Muscle of leg (tissue), 11 donors: ENCODE measurements around the gene FXYD2. TPM values are rescaled to one million over a fixed set of nuclear protein-coding genes. Genes with fewer than 3 reads are reported as not detected.

Experiments used
- DNase-seq: peaks from one replicate; pipeline ENCODE4 v3.0.0; 2013
- H3K27ac ChIP-seq: one replicate; pipeline ENCODE4 v1.5.1; 2013; ENCODE audit warnings: mild to moderate bottlenecking, low read length, control low read depth
- H3K27me3 ChIP-seq: one replicate; pipeline ENCODE4 v1.6.1; 2013; ENCODE audit warnings: low read length; ENCODE audit not compliant: control insufficient read depth, insufficient read depth
- H3K36me3 ChIP-seq: one replicate; pipeline ENCODE4 v1.6.1; 2013; ENCODE audit warnings: low read length; ENCODE audit not compliant: control insufficient read depth, insufficient read depth
- H3K4me1 ChIP-seq: one replicate; pipeline ENCODE4 v1.6.1; 2013; ENCODE audit warnings: low read length; ENCODE audit not compliant: control insufficient read depth, insufficient read depth
- H3K4me3 ChIP-seq: one replicate; pipeline ENCODE4 v1.5.1; 2013; ENCODE audit warnings: low read length, control low read depth
- H3K9me3 ChIP-seq: replicated peaks from 2 replicates; pipeline ENCODE4 v1.6.1; 2013; ENCODE audit warnings: low read depth, low read length; ENCODE audit not compliant: control insufficient read depth
- WGBS: methylation state at CpG from one replicate; pipeline ENCODE4 v1.1.5; 2013; ENCODE audit warnings: missing lambda C conversion rate; ENCODE audit not compliant: insufficient coverage; 5-methylcytosine and 5-hydroxymethylcytosine counted together
- polyA plus RNA-seq, 8 donors: library from polyadenylated mRNA; unstranded; fragments of 120-200 nt; gene quantifications; one replicate each; pipeline versions ENCODE4 v1.2.1 to v1.2.3, GENCODE V29; 2013; ENCODE audit warnings: inconsistent platforms in 1 of 8, low replicate concordance in 1 of 8; ENCODE audit not compliant: insufficient read length in 8 of 8, insufficient read depth in 1 of 8
- total RNA-seq: library from RNA; stranded (reverse); fragments of 120-200 nt; gene quantifications from one replicate; pipeline ENCODE4 v1.2.4, GENCODE V29; 2013

Gene FXYD2
- total and polyA plus RNA-seq, 9 donors: 0.23 to 3.3 (median 1.3) TPM

DNA sequence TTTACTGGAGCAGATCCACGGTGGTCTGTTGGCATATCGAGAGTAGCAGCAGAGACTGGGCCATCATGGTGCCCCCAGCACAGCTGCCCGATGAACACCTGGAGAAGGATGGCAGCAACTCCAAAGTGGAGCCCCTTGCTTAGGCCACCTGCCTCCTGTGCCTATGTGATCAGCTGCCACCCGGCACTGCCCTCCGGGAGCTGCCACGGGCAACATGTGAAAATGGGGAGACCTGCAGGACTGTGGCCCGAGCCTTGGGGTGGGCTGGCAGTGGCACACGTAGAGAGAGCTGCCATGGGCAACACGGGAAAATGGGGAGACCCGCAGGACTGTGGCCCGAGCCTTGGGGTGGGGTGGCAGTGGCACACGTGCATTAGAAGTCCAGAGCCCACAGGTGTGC is 3.1 kb downstream of the FXYD2 start:
- H3K27ac ChIP-seq: no peak overlapping the region
- H3K36me3 ChIP-seq: no peaks in the 10 kb centered on the region
- peaks cover 2% of the 10 kb centered on the region for H3K27me3 ChIP-seq
- no peak for DNase-seq
- no peak overlapping the region for H3K4me3 ChIP-seq
- H3K4me1 ChIP-seq: peaks cover 58% of the 10 kb centered on the region
- 88% methylated on average over 12 of the region's 12 CpGs for WGBS
- no peaks in the 10 kb centered on the region for H3K9me3 ChIP-seq

DNA sequence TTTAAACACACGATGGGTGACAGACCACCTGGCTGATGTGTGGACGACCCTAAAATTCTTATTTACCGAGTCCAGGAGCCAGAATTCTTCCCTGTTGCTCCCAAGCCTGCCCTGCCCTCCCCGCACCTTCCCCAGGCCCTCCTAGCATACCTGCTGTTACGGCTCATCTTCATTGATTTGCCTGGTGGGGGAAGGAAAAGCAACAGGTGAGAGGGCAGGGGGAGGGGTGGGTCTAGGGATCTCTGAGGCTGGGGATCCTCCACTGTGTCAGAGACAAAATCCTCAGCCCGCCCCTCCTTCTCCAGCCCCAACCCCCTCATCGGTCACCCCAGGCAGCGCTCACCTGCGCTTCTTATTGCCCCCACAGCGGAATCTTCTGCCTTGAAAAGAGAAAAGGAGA is 4.0 kb downstream of the FXYD2 start:
- DNase-seq: no peak
- WGBS: 71% methylated on average over 2 of the region's 10 CpGs
- H3K27me3 ChIP-seq: no peaks in the 10 kb centered on the region
- H3K36me3 ChIP-seq: no peaks in the 10 kb centered on the region
- peaks cover 65% of the 10 kb centered on the region for H3K4me1 ChIP-seq
- H3K9me3 ChIP-seq: no peaks in the 10 kb centered on the region
- H3K27ac ChIP-seq: no peak overlapping the region
- H3K4me3 ChIP-seq: no peak overlapping the region

DNA sequence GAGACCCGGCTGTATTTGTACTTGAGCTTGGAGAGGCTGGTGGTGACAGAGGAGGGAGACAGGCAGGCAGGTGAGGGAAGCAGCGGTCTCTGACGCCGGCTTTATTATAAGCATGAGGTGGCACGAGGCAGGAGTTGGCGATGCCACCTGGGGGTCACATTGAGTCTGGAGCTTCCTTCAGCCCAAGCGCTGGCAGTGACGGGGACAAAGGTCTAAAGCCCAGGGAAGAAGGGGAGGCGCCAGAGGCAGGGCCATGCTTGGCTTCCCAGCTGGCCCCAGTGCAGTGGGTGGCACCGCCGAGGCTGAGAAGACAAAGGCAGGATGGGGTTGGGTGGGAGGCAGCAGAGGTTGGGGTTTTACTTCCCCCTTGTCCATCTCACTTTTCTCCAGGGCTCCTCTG is 4.5 kb downstream of the FXYD2 start:
- Histone ChIP-seq H3K36me3 (no peaks in the 10 kb centered on the region), H3K4me1 (peaks cover 65% of the 10 kb centered on the region), H3K27ac (no peak overlapping the region), H3K27me3 (no peaks in the 10 kb centered on the region), H3K4me3 (no peak overlapping the region), H3K9me3 (no peaks in the 10 kb centered on the region)
- 80% methylated on average over 9 of the region's 11 CpGs for WGBS
- DNase-seq: no peak

DNA sequence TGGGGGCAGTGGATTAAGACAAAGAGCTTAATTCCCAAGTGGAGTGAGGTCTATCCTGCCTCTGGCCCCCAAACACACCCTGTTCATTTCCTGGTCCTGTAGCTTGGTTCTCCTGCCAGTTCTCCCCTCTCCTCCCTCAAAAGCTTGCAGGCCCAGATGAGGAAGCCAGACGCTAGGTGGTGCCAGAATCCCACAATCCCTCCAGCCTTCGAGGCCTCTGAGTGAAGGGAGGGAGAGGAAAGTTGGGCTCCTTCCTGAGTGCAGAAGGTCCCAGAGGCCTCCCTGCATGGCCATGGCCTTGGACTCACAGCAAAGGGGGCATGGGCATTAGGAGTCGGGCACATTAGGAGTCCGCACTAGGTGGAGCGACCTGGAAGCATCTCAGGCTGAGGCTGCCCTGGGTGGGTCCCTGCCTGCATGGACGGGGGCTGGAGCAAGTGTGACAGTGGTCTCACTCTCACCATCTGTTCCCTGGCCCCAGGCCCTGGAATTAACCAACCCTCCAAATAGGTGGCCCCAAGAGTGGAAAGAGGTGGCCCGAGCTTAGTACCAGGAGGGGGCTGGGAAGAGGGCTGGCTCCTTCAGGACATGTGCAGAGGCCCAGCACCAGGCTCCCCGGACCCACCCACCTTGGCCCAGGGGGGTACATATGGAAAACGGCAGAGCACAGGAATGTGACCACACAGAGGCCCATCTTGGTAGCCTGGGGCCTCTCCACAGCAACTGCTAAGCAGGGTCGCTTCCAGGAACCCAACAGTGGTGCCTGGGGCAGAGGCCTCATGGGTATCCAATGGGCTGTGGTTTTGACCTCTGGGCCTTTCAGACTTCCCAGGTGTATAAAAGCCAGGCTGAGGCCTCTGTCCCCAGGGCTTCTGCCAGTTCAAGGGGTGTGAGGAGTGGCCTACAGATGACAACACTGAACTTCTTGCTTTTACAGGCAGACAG is 5.2 kb downstream of the FXYD2 start:
- Histone ChIP-seq H3K27me3 (peaks cover under 1% of the 10 kb centered on the region), H3K4me1 (peaks cover 65% of the 10 kb centered on the region)
- WGBS: 59% methylated on average over 6 of the region's 10 CpGs

DNA sequence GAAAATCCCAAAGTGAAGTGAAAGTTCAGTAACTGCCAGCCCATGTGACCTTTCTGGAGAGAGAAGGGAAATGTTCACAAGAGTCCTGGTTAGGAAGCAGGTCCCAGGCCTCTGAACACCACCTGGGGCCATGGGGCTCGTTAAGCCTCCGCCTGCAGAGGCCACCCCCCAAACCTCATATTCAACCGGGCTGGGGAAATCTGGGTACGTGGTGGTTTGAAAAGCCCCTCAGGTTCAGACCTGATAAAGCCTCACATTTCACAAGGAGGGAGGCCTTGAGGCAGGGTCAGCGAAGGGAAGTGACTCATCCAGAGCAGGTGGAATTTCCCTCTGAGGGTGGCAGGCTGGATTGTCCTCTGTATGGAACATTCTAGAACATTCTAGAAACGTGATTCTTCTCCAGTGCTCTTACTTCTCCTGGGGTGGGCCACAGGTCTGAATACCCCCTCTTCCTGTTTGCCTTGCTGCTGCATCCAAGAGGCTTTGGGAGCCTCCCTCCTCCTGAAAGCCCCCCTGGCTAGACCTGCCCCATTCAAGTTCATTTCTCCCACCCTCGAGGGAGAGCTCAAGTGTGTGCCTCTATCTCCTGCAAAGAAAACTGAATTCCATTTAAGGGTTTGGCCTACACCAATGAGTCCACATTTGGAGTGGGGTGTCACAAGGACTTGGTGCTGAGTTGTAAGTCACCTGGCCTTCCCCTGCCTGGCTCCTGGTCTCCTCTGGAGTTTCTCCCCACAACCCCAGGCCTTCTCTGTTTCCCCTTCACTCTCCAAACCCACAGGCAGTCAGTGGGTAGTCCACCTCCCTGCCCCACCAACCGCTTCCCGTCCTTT is 6.3 kb downstream of the FXYD2 start:
- Histone ChIP-seq H3K4me1 (peaks cover 54% of the 10 kb centered on the region), H3K36me3 (no peaks in the 10 kb centered on the region), H3K27ac (no peak overlapping the region), H3K27me3 (peaks cover 4% of the 10 kb centered on the region), H3K4me3 (no peak overlapping the region), H3K9me3 (no peaks in the 10 kb centered on the region)
- DNase-seq: no peak
- 50% methylated on average over 2 of the region's 9 CpGs for WGBS

More for the DNA sequence above, 5.2 kb downstream of the FXYD2 start:
- Histone ChIP-seq H3K9me3 (no peaks in the 10 kb centered on the region), H3K4me3 (no peak overlapping the region), H3K36me3 (no peaks in the 10 kb centered on the region), H3K27ac (no peak overlapping the region)
- peak; percentile 94 for DNase-seq

DNA sequence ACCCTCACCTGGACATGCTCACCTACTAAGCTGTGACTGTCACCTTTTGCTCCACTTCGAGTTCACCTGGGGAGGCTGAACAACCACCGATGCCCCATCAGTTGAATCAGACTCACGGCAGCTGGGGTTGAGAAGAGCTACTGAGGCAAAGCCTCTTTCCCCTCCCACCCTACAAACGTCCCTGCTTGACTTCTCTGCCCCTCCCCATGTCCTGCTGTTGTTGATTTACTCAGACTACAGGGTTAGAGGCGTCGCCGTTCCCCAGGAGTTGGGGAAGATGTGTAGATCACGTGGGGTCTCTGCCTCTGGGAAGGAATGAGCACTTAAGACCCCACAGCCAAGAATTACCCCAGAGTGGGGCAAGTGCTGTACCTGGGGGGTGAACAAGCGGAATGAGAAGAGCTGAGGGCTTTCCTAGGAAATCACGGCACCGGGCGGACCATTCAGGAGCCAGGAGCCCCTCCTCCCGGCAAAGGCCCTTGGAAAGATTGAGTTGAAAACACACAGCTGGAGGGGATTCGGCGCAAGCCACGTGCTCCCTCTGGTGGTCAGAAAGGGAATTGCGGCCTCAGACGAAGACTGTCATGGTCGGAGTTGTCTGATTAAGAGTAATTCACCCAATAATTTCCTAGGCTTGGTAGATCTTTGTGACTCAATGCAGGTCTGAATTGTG is 7.0 kb downstream of the FXYD2 start:
- no peak overlapping the region for H3K27ac ChIP-seq
- no peak overlapping the region for H3K4me3 ChIP-seq
- peak; percentile 92 for DNase-seq
- H3K36me3 ChIP-seq: no peaks in the 10 kb centered on the region
- H3K27me3 ChIP-seq: peaks cover 4% of the 10 kb centered on the region
- 14% methylated on average over 13 of the region's 19 CpGs for WGBS
- peaks cover 46% of the 10 kb centered on the region for H3K4me1 ChIP-seq
- H3K9me3 ChIP-seq: no peaks in the 10 kb centered on the region

DNA sequence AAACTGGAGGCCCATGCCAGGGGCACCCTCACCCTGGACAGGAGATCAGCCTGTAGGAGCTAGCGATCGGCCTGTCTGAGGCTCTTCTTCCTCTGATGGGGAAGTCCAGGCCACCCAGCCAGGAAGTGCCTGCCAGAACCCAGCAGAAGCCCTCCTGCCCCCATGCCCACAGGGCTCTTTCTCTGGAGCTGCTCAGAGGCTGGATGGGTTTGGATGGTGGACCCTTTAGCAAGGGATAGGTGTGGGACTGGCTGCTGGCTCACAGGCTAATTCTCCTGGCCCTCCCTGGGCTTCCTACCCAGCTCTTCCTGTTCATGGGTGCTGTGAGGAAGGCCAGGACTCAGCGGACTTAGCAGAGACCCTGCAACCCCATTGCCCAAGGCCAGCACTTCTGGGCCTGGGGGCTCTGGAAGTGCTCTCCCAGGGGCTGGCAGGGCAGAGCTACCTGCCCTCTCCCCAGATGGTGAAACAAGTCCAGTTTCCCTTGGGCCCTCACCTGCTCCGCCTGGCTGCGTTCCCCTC is 7.6 kb downstream of the FXYD2 start:
- Histone ChIP-seq H3K9me3 (no peaks in the 10 kb centered on the region), H3K36me3 (no peaks in the 10 kb centered on the region), H3K27ac (no peak overlapping the region), H3K27me3 (peaks cover 4% of the 10 kb centered on the region), H3K4me3 (no peak overlapping the region), H3K4me1 (peaks cover 42% of the 10 kb centered on the region)
- 87% methylated on average over 5 of the region's 5 CpGs for WGBS
- no peak for DNase-seq

DNA sequence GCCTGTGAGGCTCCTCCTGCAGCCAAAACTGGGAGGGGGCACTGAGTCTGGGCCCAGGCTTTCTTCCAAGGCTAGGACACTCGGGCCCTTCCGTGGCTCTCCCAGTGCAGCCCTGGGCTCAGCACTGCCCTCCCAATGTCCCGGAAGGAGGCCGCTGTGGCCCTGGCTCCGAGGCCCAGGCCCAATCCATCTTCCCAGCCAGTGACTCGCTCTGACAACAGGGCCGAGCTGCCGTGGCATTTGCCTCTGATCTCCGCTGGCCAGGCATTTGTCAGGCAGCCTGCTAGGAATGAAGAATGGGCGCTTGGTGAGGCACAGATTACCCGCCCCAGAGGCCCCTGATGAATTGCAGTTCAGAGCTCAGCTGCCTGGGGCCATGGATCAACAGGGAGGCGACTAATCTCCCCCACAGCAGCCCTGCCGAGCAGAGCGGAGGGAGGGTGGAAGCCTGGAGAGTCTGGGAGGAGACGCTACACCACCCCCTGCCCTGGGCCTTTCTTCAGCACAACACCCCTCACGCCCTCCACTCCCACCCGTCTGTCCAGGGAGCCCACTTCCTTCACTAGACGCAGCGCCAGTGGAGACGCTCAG is 8.3 kb downstream of the FXYD2 start:
- no peaks in the 10 kb centered on the region for H3K9me3 ChIP-seq
- H3K4me1 ChIP-seq: peaks cover 42% of the 10 kb centered on the region
- H3K4me3 ChIP-seq: no peak overlapping the region
- 54% methylated on average over 13 of the region's 20 CpGs for WGBS
- no peak overlapping the region for H3K27ac ChIP-seq
- peaks cover 4% of the 10 kb centered on the region for H3K27me3 ChIP-seq
- no peak for DNase-seq
- H3K36me3 ChIP-seq: no peaks in the 10 kb centered on the region

DNA sequence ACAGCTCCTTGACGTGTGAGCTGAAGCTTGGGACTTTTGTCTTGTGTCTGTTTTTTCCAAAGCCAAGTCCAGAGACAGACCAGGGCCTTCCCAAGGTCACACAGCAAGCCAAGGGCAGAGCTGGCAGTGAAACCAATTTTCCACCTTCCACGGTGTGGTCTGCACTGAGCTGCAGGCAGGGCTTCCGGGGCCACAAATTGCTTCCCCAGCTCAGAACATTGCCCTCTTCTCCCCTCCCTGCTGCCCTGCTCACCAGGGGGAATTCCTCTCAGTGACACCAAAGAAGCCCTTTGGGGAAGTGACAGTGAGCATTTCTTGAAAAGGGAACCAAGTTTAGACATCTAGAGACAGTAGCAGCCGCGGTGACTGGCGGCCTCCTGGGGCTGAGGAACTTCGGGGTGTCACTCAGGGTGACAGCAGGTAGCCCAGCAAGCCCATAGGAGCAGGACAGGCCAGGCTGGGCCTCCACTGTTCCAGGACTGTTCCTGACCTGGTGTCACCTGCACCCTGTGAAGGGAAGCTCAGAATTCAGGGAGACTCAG is 9.2 kb downstream of the FXYD2 start:
- Histone ChIP-seq H3K9me3 (no peaks in the 10 kb centered on the region), H3K36me3 (no peaks in the 10 kb centered on the region), H3K4me1 (peaks cover 42% of the 10 kb centered on the region), H3K27ac (peak overlapping the region; percentile 42), H3K4me3 (no peak overlapping the region), H3K27me3 (peaks cover 4% of the 10 kb centered on the region)
- peak; percentile 73 for DNase-seq
- WGBS: 58% methylated on average over 5 of the region's 7 CpGs
